Measurements from ENCODE around the gene UBIAD1. TPM values are rescaled to one million over a fixed set of nuclear protein-coding genes. Genes with fewer than 3 reads are reported as not detected.

Gene UBIAD1
- polyA plus RNA-seq, 1 donor from 2014 or later = 14.5 TPM

DNA sequence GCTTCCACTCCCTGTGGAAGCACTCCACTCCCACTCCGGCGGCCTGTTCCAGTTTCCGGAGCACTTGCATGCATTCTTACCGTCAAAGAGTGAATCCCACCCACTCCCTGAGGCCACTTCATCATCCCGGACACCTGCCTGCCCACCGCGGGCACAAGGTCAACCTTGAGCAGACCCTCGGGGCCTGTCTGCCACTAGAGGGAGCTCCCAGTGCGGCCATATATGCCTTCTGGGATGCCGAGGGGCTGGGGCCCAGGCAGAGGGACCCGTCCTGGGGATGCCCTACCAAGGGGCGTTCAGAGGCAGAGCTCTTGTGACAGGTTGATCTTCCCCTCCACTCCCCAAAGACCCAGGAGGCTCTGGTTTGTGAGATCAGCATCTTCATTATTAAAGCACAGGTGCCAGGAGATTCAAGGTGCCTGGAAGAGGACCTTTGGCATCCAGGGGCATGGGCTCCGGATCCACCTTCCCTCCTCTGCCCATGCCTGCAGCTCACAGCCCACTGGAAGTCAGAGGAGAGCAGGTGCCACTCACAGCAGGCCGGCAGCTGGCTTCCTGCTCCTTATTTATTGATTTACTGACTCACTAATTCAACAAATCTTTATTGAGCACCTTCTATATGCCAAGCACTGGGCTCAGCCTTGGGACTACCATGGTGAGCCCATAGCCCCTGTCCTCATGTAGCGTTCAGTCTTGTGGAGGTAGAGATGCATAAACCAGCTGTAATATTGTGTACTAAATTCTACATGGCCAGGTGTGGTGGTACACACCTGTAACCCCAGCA, 47.3 kb downstream of the UBIAD1 start:
- no peak overlapping the region for H3K4me2 ChIP-seq (ENCODE audit: low read length)
- no peaks in the 10 kb centered on the region for H3K9me2 ChIP-seq (ENCODE audit: insufficient read depth, low read length)
- no peaks in the 10 kb centered on the region for H4K20me1 ChIP-seq (ENCODE audit: insufficient read depth)
- no peaks in the 10 kb centered on the region for H3F3A ChIP-seq (ENCODE audit: insufficient read depth, low read length, poor library complexity, severe bottlenecking)
- no peaks in the 10 kb centered on the region for H3K9me3 ChIP-seq (ENCODE audit: low read length)
- no peaks in the 10 kb centered on the region for H3K36me3 ChIP-seq (ENCODE audit: insufficient read depth, low read length)
- no peak overlapping the region for H3K4me3 ChIP-seq (ENCODE audit: low read length)
- H3K79me2 ChIP-seq (replicated peaks; ENCODE audit: insufficient read depth, low read length) = no peaks in the 10 kb centered on the region
- H3K9ac ChIP-seq (ENCODE audit: low read length) = no peak overlapping the region
- TF ChIP-seq TAF1 (IDR thresholded peaks at IDR 0.05; ENCODE audit: low read depth) (no peak), SMC3 (conservative IDR thresholded peaks at IDR 0.05; ENCODE audit: poor library complexity) (peak; percentile 60), MXI1 (conservative IDR thresholded peaks at IDR 0.05; ENCODE audit: poor library complexity, severe bottlenecking) (no peak), EP300 (conservative IDR thresholded peaks at IDR 0.05; ENCODE audit: poor library complexity, severe bottlenecking) (no peak), POLR2AphosphoS5 (IDR thresholded peaks at IDR 0.05) (no peak), EZH2 (IDR thresholded peaks at IDR 0.05; ENCODE audit: borderline replicate concordance, insufficient read depth, low read length, poor library complexity, severe bottlenecking) (no peak), RAD21 (conservative IDR thresholded peaks at IDR 0.05) (peak; percentile 57)
- TF ChIP-seq, protein P1, sequence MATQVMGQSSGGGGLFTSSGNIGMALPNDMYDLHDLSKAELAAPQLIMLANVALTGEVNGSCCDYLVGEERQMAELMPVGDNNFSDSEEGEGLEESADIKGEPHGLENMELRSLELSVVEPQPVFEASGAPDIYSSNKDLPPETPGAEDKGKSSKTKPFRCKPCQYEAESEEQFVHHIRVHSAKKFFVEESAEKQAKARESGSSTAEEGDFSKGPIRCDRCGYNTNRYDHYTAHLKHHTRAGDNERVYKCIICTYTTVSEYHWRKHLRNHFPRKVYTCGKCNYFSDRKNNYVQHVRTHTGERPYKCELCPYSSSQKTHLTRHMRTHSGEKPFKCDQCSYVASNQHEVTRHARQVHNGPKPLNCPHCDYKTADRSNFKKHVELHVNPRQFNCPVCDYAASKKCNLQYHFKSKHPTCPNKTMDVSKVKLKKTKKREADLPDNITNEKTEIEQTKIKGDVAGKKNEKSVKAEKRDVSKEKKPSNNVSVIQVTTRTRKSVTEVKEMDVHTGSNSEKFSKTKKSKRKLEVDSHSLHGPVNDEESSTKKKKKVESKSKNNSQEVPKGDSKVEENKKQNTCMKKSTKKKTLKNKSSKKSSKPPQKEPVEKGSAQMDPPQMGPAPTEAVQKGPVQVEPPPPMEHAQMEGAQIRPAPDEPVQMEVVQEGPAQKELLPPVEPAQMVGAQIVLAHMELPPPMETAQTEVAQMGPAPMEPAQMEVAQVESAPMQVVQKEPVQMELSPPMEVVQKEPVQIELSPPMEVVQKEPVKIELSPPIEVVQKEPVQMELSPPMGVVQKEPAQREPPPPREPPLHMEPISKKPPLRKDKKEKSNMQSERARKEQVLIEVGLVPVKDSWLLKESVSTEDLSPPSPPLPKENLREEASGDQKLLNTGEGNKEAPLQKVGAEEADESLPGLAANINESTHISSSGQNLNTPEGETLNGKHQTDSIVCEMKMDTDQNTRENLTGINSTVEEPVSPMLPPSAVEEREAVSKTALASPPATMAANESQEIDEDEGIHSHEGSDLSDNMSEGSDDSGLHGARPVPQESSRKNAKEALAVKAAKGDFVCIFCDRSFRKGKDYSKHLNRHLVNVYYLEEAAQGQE (IDR thresholded peaks at IDR 0.05; ENCODE audit: borderline replicate concordance) = no peak
- TF ChIP-seq, protein P2, sequence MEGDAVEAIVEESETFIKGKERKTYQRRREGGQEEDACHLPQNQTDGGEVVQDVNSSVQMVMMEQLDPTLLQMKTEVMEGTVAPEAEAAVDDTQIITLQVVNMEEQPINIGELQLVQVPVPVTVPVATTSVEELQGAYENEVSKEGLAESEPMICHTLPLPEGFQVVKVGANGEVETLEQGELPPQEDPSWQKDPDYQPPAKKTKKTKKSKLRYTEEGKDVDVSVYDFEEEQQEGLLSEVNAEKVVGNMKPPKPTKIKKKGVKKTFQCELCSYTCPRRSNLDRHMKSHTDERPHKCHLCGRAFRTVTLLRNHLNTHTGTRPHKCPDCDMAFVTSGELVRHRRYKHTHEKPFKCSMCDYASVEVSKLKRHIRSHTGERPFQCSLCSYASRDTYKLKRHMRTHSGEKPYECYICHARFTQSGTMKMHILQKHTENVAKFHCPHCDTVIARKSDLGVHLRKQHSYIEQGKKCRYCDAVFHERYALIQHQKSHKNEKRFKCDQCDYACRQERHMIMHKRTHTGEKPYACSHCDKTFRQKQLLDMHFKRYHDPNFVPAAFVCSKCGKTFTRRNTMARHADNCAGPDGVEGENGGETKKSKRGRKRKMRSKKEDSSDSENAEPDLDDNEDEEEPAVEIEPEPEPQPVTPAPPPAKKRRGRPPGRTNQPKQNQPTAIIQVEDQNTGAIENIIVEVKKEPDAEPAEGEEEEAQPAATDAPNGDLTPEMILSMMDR (IDR thresholded peaks at IDR 0.05; ENCODE audit: poor library complexity, severe bottlenecking) = peak; percentile 53
- H3K27ac ChIP-seq (ENCODE audit: low read length) = no peak overlapping the region
- H3K27me3 ChIP-seq (ENCODE audit: insufficient read depth, low read depth, low read length) = no peaks in the 10 kb centered on the region
- H2AFZ ChIP-seq (ENCODE audit: low read depth, low read length) = no peak overlapping the region

DNA sequence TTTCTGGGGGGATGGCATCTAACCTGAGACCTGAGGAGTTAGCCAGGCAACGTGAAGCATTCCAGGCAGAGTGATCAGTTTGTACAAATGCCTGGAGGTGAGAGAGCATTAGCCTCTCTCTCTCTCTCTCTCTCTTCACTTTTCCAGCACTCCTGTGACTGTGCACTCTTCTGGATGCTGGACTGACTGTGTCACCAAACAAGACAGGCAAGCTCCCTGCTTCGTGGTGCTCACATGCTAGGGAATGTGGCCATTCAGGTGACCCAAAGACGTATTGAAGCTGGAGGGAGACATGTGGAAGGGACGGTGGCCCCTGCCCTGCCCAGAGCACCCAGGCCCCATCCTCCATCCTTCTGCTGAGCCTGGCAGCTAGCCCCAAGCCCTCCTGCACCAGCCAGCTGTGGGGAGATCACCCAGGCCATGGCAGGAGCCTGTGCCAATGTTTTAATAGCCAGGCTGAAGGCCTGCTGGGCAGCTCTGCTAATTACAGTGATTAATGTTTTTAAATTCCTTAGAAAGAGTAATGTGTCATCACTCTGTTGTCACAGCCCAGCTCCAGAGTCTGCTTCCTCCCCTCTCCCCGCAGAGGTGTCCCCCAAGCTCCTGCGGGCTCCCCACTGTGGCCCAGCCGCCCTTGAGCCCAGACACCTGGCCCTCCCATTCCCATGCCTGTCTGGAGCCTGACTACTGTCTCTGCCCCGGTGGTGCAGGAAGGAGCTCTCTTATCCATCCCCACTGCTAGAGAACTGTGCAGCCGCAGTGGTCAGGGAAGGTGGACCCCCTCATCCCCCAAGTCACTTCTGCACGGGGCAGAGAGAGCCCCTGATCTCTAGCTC, 48.9 kb downstream of the UBIAD1 start:
- TF ChIP-seq POLR2AphosphoS5 (IDR thresholded peaks at IDR 0.05) (no peak), MXI1 (conservative IDR thresholded peaks at IDR 0.05; ENCODE audit: poor library complexity, severe bottlenecking) (no peak), TAF1 (IDR thresholded peaks at IDR 0.05; ENCODE audit: low read depth) (no peak), EP300 (conservative IDR thresholded peaks at IDR 0.05; ENCODE audit: poor library complexity, severe bottlenecking) (no peak), RAD21 (conservative IDR thresholded peaks at IDR 0.05) (no peak), EZH2 (IDR thresholded peaks at IDR 0.05; ENCODE audit: borderline replicate concordance, insufficient read depth, low read length, poor library complexity, severe bottlenecking) (no peak)
- TF ChIP-seq, protein P1 (IDR thresholded peaks at IDR 0.05; ENCODE audit: borderline replicate concordance) = no peak
- H3F3A ChIP-seq (ENCODE audit: insufficient read depth, low read length, poor library complexity, severe bottlenecking) = no peaks in the 10 kb centered on the region
- no peak overlapping the region for H3K9ac ChIP-seq (ENCODE audit: low read length)
- H3K4me2 ChIP-seq (ENCODE audit: low read length) = no peak overlapping the region
- H3K9me3 ChIP-seq (ENCODE audit: low read length) = no peaks in the 10 kb centered on the region
- no peaks in the 10 kb centered on the region for H3K9me2 ChIP-seq (ENCODE audit: insufficient read depth, low read length)
- H3K36me3 ChIP-seq (ENCODE audit: insufficient read depth, low read length) = no peaks in the 10 kb centered on the region
- no peak overlapping the region for H2AFZ ChIP-seq (ENCODE audit: low read depth, low read length)
- H4K20me1 ChIP-seq (ENCODE audit: insufficient read depth) = no peaks in the 10 kb centered on the region
- no peak overlapping the region for H3K27ac ChIP-seq (ENCODE audit: low read length)
- H3K4me3 ChIP-seq (ENCODE audit: low read length) = no peak overlapping the region
- H3K79me2 ChIP-seq (replicated peaks; ENCODE audit: insufficient read depth, low read length) = no peaks in the 10 kb centered on the region
- no peaks in the 10 kb centered on the region for H3K27me3 ChIP-seq (ENCODE audit: insufficient read depth, low read depth, low read length)

Data from neural cell (in vitro differentiated cells).